Ovary (tissue), 3 donors: ENCODE measurements around the gene EPDR1.

Experiments used
- EP300 ChIP-seq: sonication (generic); formaldehyde crosslinking; IDR thresholded peaks from one replicate; pipeline ENCODE4 v1.6.1; 2017; ENCODE audit warnings: antibody characterized with exemption
- POLR2A ChIP-seq: fragments of 450-650 bp; IDR thresholded peaks from one replicate; pipeline ENCODE4 v1.6.1; 2017; ENCODE audit warnings: antibody characterized with exemption, mild to moderate bottlenecking, moderate library complexity
- TF ChIP-seq, protein P1 (sequence below), 3 donors: fragments of 450-650 bp in 2 of 3; fragments of 200-600 bp in 1 of 3; IDR thresholded peaks; one replicate each; pipeline versions ENCODE4 v1.5.1 to v1.8.0; 2016 to 2022; ENCODE audit warnings: antibody characterized with exemption in 3 of 3, mild to moderate bottlenecking in 1 of 3
- donor health status: DM: no; HTN: no; CAD: no.

DNA sequence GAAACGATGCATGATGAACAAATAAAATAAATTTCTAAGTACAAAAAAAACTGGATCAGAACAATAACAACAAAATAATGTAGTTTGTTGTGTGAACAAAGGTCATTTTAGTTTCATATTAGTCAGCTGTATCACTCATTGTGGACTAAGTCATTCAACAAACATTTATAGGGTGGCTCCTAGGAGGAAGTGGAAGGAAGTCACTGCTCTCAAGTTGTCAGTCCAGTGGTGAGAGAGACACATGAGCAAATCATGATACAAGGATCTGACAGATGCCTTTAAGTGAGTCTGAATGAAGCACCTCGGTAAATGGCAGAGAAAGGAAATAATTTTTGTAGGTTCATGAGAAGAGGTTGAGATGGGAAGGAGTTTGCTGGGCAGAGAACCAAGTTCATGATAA lies 56.8 kb downstream of the EPDR1 start:
- TF ChIP-seq POLR2A (no peak), EP300 (no peak)
- TF ChIP-seq, protein P1, sequence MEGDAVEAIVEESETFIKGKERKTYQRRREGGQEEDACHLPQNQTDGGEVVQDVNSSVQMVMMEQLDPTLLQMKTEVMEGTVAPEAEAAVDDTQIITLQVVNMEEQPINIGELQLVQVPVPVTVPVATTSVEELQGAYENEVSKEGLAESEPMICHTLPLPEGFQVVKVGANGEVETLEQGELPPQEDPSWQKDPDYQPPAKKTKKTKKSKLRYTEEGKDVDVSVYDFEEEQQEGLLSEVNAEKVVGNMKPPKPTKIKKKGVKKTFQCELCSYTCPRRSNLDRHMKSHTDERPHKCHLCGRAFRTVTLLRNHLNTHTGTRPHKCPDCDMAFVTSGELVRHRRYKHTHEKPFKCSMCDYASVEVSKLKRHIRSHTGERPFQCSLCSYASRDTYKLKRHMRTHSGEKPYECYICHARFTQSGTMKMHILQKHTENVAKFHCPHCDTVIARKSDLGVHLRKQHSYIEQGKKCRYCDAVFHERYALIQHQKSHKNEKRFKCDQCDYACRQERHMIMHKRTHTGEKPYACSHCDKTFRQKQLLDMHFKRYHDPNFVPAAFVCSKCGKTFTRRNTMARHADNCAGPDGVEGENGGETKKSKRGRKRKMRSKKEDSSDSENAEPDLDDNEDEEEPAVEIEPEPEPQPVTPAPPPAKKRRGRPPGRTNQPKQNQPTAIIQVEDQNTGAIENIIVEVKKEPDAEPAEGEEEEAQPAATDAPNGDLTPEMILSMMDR (IDR thresholded peaks at IDR 0.05): no peak
